Bronchial epithelial cell (primary cell): ENCODE measurements around the gene NT5E. TPM values are rescaled to one million over a fixed set of nuclear protein-coding genes. Genes with fewer than 3 reads are reported as not detected.

Source experiments
- DNase-seq: peaks from one replicate; pipeline ENCODE4 v3.0.0-alpha.2; 2010; ENCODE audit warnings: low read depth
- FAIRE-seq: peaks from 2 replicates; lab custom pipeline; 2011; peaks lifted over from hg19 to GRCh38; lab: Jason Lieb, UNC
- H3K27me3 ChIP-seq: 2 replicates; pipeline ENCODE4 v1.5.1; 2011; ENCODE audit warnings: low read length; ENCODE audit not compliant: control insufficient read depth, insufficient read depth
- H3K36me3 ChIP-seq: 2 replicates; pipeline ENCODE4 v1.5.1; 2011; ENCODE audit warnings: low read length; ENCODE audit not compliant: control insufficient read depth, insufficient read depth
- H3K4me3 ChIP-seq: 2 replicates; pipeline ENCODE4 v1.5.1; 2011; ENCODE audit warnings: mild to moderate bottlenecking, low read depth, low read length, control low read depth
- total RNA-seq: library from RNA; depleted of rRNA; stranded (reverse); fragments of >200 nt; gene quantifications from 2 replicates; pipeline ENCODE4 v1.2.1, GENCODE V29; 2014
- TF ChIP-seq, protein P1 (sequence below): IDR thresholded peaks from 2 replicates; pipeline ENCODE4 v1.5.1; 2011; ENCODE audit warnings: mild to moderate bottlenecking, moderate library complexity, low read length, control low read depth, inconsistent platforms; ENCODE audit not compliant: insufficient read depth, severe bottlenecking

NT5E gene
- total RNA-seq, 1 donor from 2014 or later, result 71.1 TPM

DNA sequence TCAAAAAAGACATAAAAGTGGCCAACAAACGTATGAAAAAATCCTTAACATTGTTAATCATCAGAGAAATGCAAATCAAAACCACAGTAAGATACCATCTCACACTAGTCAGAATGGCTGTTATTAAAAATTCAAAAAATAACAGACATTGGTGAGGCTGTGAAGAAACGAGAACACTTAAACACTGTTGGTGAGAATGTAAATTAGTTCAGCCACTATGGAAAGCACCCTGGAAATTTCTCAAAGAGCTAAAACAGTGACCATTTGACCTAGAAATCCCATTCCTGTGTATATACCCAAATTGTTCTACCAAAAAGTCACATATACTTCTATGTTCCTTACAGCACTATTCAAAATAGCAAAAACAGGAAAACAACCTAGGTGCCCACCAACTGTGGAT, 24.9 kb upstream of the NT5E start:
- Histone ChIP-seq H3K36me3 (no peaks in the 10 kb centered on the region), H3K27me3 (no peaks in the 10 kb centered on the region), H3K4me3 (no peak overlapping the region)
- no peak for FAIRE-seq
- no peak for DNase-seq
- TF ChIP-seq, protein P1, sequence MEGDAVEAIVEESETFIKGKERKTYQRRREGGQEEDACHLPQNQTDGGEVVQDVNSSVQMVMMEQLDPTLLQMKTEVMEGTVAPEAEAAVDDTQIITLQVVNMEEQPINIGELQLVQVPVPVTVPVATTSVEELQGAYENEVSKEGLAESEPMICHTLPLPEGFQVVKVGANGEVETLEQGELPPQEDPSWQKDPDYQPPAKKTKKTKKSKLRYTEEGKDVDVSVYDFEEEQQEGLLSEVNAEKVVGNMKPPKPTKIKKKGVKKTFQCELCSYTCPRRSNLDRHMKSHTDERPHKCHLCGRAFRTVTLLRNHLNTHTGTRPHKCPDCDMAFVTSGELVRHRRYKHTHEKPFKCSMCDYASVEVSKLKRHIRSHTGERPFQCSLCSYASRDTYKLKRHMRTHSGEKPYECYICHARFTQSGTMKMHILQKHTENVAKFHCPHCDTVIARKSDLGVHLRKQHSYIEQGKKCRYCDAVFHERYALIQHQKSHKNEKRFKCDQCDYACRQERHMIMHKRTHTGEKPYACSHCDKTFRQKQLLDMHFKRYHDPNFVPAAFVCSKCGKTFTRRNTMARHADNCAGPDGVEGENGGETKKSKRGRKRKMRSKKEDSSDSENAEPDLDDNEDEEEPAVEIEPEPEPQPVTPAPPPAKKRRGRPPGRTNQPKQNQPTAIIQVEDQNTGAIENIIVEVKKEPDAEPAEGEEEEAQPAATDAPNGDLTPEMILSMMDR, result no peak

DNA sequence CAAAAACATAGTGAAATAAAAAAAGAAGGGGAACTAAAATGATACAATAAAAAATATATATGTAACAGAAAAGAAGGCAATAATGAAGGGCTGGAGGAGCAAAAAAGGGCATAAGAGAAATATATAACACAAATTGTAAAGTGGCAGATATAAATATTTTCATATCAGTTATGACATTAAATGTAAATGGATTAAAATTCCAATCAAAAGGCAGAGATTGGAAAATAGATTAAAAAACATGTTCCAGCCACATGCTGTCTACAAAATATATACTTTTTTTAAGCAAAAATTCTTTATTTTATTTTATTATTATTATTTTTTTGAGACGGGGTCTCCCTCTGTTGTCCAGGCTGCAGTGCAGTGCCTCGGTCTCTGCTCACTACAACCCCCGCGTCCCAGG, 23.9 kb upstream of the NT5E start:
- no peak for FAIRE-seq
- no peaks in the 10 kb centered on the region for H3K36me3 ChIP-seq
- no peak for DNase-seq
- TF ChIP-seq, protein P1, result no peak
- H3K27me3 ChIP-seq, result no peaks in the 10 kb centered on the region
- H3K4me3 ChIP-seq, result no peak overlapping the region

DNA sequence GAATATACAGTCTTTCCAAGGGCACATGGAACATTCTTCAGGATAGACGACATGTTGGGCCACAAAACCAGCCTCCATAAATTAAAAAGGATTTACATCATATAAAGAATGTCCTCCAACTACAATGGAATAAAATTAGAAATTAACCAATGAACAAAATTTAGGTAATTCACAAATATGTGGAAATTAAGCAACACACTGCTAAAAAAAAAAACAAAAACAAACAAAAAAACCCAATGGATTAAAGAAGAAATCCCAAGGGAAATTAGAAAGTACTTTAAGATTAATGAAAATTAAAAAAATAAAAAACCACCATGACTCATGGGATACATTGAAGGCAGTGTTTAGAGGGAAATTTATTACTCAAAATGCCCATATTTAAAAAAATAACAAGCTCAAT, 21.4 kb upstream of the NT5E start:
- DNase-seq, result no peak

DNA sequence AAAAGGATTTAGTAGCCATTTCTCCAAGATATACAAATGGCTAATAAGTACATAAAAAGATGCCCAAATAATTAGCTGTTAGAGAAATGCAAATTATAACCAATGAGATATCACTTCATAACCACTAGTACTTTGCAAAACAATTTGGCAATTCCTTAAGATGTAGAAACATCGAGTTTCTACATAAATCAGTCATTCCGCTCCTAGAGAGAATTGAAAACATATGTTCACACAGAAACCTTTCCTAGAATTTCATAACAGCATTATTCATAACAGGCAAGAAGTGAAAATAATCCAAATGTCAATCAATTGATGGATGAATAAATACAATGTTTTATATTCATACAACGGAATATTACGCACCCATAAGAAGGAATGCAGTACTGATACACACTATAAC, 20.5 kb upstream of the NT5E start:
- no peak for DNase-seq
- H3K4me3 ChIP-seq, result no peak overlapping the region
- no peak for FAIRE-seq
- TF ChIP-seq, protein P1, result no peak
- H3K27me3 ChIP-seq, result no peaks in the 10 kb centered on the region
- H3K36me3 ChIP-seq, result no peaks in the 10 kb centered on the region

More for the DNA sequence above, 21.4 kb upstream of the NT5E start:
- H3K4me3 ChIP-seq, result no peak overlapping the region
- no peaks in the 10 kb centered on the region for H3K36me3 ChIP-seq
- no peak for FAIRE-seq
- H3K27me3 ChIP-seq, result no peaks in the 10 kb centered on the region
- TF ChIP-seq, protein P1, result no peak

DNA sequence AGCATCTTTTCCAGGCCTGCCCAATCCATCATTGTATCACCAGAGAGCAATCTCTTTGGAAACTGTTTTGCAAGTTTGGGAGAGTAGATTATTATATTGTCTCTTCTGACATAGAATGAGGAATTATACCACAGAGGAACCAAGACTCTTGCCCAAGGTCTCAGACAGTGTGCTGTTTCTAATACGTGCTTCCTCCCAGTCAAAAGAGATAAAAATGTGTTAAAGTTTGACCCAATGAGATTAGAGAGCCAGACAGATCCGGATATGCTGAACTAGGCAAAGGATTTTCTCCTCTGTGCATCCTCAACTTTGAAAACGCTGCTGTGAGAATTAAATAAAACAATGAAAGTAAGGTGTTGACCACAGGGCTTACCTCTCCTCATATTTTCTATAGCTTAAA, 18.6 kb upstream of the NT5E start:
- FAIRE-seq (no peak), DNase-seq (no peak)

DNA sequence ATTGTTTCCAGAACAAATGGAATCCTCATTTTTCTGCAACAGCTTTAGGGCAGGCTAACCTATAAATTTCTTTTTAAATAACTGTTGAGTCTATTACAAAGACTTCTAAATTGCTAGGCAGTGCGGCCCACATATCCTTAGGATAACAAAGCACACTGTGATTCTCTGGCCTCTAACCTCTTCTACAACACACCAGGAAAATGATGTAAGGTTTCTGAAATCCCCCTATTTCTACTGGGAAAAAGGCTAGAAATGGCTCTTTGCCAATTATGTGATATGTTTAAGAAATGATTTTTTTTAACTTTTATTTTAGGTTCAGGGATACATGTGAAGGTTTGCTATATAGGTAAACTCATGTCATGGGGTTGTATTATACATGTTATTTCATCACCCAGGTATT, 17.3 kb upstream of the NT5E start:
- Histone ChIP-seq H3K27me3 (no peaks in the 10 kb centered on the region), H3K36me3 (no peaks in the 10 kb centered on the region), H3K4me3 (no peak overlapping the region)
- DNase-seq (no peak), FAIRE-seq (no peak)
- TF ChIP-seq, protein P1, result no peak

More for the DNA sequence above, 18.6 kb upstream of the NT5E start:
- Histone ChIP-seq H3K36me3 (no peaks in the 10 kb centered on the region), H3K27me3 (no peaks in the 10 kb centered on the region), H3K4me3 (no peak overlapping the region)
- TF ChIP-seq, protein P1, result no peak
